ENCODE measurements around the gene COX18. TPM values are rescaled to one million over a fixed set of nuclear protein-coding genes. Genes with fewer than 3 reads are reported as not detected.

COX18 gene
- total and polyA plus RNA-seq, 10 donors = 8.9 to 28.3 (median 13.8) TPM

DNA sequence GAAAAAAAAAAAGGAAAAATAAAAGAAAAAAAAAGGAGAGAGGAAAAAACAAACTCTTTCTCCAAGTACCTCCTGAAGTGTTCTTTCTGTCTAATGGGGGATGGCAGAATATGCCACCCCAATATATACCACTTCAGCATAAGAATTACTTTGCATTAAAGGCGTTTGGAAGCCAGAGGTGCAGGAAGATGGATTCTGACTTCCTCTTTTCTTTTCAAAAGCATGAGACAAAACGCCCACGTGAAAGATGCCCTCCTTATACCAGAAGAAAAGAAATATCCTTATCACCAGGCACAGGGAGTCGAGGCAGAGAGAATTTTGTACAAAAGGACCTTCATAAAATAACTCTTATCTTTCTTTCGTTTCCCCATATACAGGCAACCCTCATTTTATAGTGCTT lies 40.9 kb downstream of the COX18 start:
- Histone ChIP-seq H3K9me3 (no peaks in the 10 kb centered on the region), H3K27ac (no peak overlapping the region), H3K4me1 (no peaks in the 10 kb centered on the region), H3K27me3 (replicated peaks in 1 of 7) (no peaks in the 10 kb centered on the region), H3K36me3 (no peaks in the 10 kb centered on the region), H3K4me3 (no peak overlapping the region)
- no peak for DNase-seq
- WGBS, 5 donors = 41 to 61% (median 54%) methylated on average over 5 of the region's 5 CpGs
- no peak for TF ChIP-seq POLR2A (IDR thresholded peaks at IDR 0.05)
- TF ChIP-seq, protein P1, sequence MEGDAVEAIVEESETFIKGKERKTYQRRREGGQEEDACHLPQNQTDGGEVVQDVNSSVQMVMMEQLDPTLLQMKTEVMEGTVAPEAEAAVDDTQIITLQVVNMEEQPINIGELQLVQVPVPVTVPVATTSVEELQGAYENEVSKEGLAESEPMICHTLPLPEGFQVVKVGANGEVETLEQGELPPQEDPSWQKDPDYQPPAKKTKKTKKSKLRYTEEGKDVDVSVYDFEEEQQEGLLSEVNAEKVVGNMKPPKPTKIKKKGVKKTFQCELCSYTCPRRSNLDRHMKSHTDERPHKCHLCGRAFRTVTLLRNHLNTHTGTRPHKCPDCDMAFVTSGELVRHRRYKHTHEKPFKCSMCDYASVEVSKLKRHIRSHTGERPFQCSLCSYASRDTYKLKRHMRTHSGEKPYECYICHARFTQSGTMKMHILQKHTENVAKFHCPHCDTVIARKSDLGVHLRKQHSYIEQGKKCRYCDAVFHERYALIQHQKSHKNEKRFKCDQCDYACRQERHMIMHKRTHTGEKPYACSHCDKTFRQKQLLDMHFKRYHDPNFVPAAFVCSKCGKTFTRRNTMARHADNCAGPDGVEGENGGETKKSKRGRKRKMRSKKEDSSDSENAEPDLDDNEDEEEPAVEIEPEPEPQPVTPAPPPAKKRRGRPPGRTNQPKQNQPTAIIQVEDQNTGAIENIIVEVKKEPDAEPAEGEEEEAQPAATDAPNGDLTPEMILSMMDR (IDR thresholded peaks at IDR 0.05 in 8 of 11, conservative IDR thresholded peaks at IDR 0.05 in 3 of 11) = no peak
- no peak for TF ChIP-seq POLR2AphosphoS5 (IDR thresholded peaks at IDR 0.05)
- intact Hi-C loops (cut with DNase I; ENCODE audit: low total_unique reads) = no loop called here

DNA sequence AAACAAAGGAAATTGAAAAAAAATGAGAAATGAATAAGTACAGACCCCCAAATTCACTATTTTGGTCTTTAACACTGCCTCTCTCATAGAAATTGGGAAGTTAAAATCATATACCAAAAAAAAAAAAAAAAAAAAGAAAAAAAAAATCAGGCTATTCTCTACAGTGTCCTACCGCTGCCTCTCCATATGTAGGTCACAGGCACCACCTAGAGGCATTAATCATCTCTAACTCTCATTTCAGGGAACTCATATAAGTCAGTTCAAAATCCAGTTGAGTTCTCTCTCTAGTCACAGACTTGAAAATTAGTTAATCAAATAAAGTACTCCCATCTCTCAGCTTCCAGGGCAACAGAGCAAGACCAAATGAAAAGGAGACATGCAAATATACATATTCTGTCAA lies 47.9 kb downstream of the COX18 start:
- WGBS, 5 donors = 4 to 18% (median 5%) methylated on average over 1 of the region's 1 CpG
- Histone ChIP-seq H3K9me3 (no peaks in the 10 kb centered on the region), H3K36me3 (no peaks in the 10 kb centered on the region), H3K4me1 (no peaks in the 10 kb centered on the region), H3K4me3 (no peak overlapping the region), H3K27ac (no peak overlapping the region), H3K27me3 (replicated peaks in 1 of 7) (no peaks in the 10 kb centered on the region)
- DNase-seq = no peak
- intact Hi-C loops (cut with DNase I; ENCODE audit: low total_unique reads) = no loop called here
- no peak for TF ChIP-seq POLR2AphosphoS5 (IDR thresholded peaks at IDR 0.05)
- TF ChIP-seq, protein P1 (IDR thresholded peaks at IDR 0.05 in 8 of 11, conservative IDR thresholded peaks at IDR 0.05 in 3 of 11) = no peak
- TF ChIP-seq POLR2A (IDR thresholded peaks at IDR 0.05) = no peak

DNA sequence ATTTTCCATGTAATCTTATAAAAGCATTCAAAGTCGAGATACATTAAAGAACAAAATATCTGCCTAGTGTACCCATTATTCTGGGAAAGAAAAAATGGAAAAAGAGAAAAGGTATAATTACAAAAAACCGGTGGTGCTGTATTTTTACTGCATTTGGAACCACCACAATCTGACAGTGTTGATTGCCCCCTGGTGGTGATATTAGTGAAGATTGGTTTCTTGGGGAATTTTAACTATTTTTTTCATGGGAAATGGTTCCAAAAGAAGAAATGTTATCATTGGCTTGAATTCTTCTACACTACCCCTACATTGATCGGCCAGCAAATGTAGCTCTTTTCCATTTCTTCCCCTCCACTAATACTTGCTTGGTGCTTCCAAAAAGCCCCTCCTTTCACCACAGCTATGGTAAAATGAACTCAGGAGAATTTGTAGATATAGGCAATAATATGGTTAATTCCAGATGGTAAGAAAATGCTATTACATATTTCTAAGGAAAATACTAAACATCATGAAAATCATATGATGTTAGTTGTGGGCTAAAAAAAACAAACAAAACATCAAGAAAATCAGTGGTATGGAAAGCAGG lies 50.0 kb downstream of the COX18 start:
- no peak for DNase-seq
- H3K27me3 ChIP-seq (replicated peaks in 1 of 7) = no peaks in the 10 kb centered on the region
- intact Hi-C loops (cut with DNase I; ENCODE audit: low total_unique reads) = loop anchor here (10.0 kb wide), 1 partner anchor 515 kb away; no protein-coding TSS in a partner anchor
- no peaks in the 10 kb centered on the region for H3K4me1 ChIP-seq
- no peak overlapping the region for H3K27ac ChIP-seq
- 2 to 6% (median 3%) methylated on average over 3 of the region's 3 CpGs for WGBS, 5 donors
- H3K4me3 ChIP-seq = no peak overlapping the region
- TF ChIP-seq POLR2A (IDR thresholded peaks at IDR 0.05) = no peak
- TF ChIP-seq, protein P1 (IDR thresholded peaks at IDR 0.05 in 8 of 11, conservative IDR thresholded peaks at IDR 0.05 in 3 of 11) = peak in 10 of 11 experiments; percentile 10 to 73 (median 57)
- no peaks in the 10 kb centered on the region for H3K9me3 ChIP-seq
- no peaks in the 10 kb centered on the region for H3K36me3 ChIP-seq

DNA sequence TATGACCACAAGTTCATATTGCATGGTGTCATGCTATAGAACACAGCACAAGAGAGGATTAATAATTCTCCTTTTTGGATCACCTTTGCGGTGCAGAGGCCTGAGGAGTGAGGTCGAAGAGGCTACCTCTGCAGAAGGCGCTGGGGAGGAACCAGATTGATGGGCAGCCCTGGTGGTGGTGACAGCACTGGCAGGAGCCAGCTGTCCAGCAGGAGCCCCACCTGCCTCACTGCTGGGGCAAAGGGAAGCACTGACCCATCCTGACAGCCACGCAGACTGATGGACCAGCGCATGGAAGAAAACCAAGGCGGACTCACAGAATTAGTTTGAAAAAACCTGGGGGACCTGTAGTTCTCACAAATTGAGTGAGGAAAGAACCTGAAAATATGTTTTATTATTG lies 50.9 kb downstream of the COX18 start:
- H3K27ac ChIP-seq = no peak overlapping the region
- H3K36me3 ChIP-seq = no peaks in the 10 kb centered on the region
- intact Hi-C loops (cut with DNase I; ENCODE audit: low total_unique reads) = loop anchor here (10.0 kb wide), 1 partner anchor 514 kb away; no protein-coding TSS in a partner anchor
- no peak for DNase-seq
- 90 to 96% (median 92%) methylated on average over 6 of the region's 6 CpGs for WGBS, 5 donors
- no peaks in the 10 kb centered on the region for H3K27me3 ChIP-seq (replicated peaks in 1 of 7)
- H3K4me1 ChIP-seq = no peaks in the 10 kb centered on the region
- no peak overlapping the region for H3K4me3 ChIP-seq
- TF ChIP-seq POLR2AphosphoS5 (IDR thresholded peaks at IDR 0.05) (no peak), POLR2A (IDR thresholded peaks at IDR 0.05) (no peak)
- TF ChIP-seq, protein P1 (IDR thresholded peaks at IDR 0.05 in 8 of 11, conservative IDR thresholded peaks at IDR 0.05 in 3 of 11) = no peak
- no peaks in the 10 kb centered on the region for H3K9me3 ChIP-seq

All from spleen (tissue), 11 donors.